Measurements from ENCODE around the gene NAA11.
"Not testable (repeated sequence)": the region's sequence is repeated elsewhere in the genome, so short reads cannot be mapped to it uniquely, and the experiment has no call there.

The NAA11 gene

GRCh38 chr4:79296768-79297428 lies 29.0 kb downstream of the NAA11 start:
- no peak for DNase-seq
- TF ChIP-seq POLR2A (IDR thresholded peaks at IDR 0.05; ENCODE audit: low read length) (no peak), GATA1 (IDR thresholded peaks at IDR 0.05; ENCODE audit: low read depth, low read length) (no peak)

GRCh38 chr4:79295086-79295485 lies 30.8 kb downstream of the NAA11 start:
- TF ChIP-seq POLR2A (IDR thresholded peaks at IDR 0.05; ENCODE audit: low read length), result no peak
- TF ChIP-seq GATA1 (IDR thresholded peaks at IDR 0.05; ENCODE audit: low read depth, low read length), result no peak
- no peak for DNase-seq

- no peak for TF ChIP-seq POLR2A (IDR thresholded peaks at IDR 0.05; ENCODE audit: low read length)
- TF ChIP-seq GATA1 (IDR thresholded peaks at IDR 0.05; ENCODE audit: low read depth, low read length), result no peak
Measured at GRCh38 chr4:79294064-79294463, 31.8 kb downstream of the NAA11 start.

GRCh38 chr4:79292008-79292407 lies 33.9 kb downstream of the NAA11 start:
- no peak for DNase-seq
- TF ChIP-seq POLR2A (IDR thresholded peaks at IDR 0.05; ENCODE audit: low read length), result no peak
- no peak for TF ChIP-seq GATA1 (IDR thresholded peaks at IDR 0.05; ENCODE audit: low read depth, low read length)

More at GRCh38 chr4:79294064-79294463, 31.8 kb downstream of the NAA11 start:
- no peak for DNase-seq

- no peak for TF ChIP-seq GATA1 (IDR thresholded peaks at IDR 0.05; ENCODE audit: low read depth, low read length)
- TF ChIP-seq POLR2A (IDR thresholded peaks at IDR 0.05; ENCODE audit: low read length), result no peak
- no peak for DNase-seq
Measured at GRCh38 chr4:79290376-79290775, 35.5 kb downstream of the NAA11 start.

GRCh38 chr4:79288185-79288584 lies 37.7 kb downstream of the NAA11 start:
- no peak for DNase-seq
- TF ChIP-seq POLR2A (IDR thresholded peaks at IDR 0.05; ENCODE audit: low read length), result no peak
- no peak for TF ChIP-seq GATA1 (IDR thresholded peaks at IDR 0.05; ENCODE audit: low read depth, low read length)

GRCh38 chr4:79287718-79288117 lies 38.1 kb downstream of the NAA11 start:
- no peak for TF ChIP-seq POLR2A (IDR thresholded peaks at IDR 0.05; ENCODE audit: low read length)
- DNase-seq, result no peak

- DNase-seq, result no peak
- TF ChIP-seq POLR2A (IDR thresholded peaks at IDR 0.05; ENCODE audit: low read length), result no peak
- TF ChIP-seq GATA1 (IDR thresholded peaks at IDR 0.05; ENCODE audit: low read depth, low read length), result no peak
Measured at GRCh38 chr4:79287076-79287475, 38.8 kb downstream of the NAA11 start.

- no peak for TF ChIP-seq POLR2A (IDR thresholded peaks at IDR 0.05; ENCODE audit: low read length)
- DNase-seq, result no peak
Measured at GRCh38 chr4:79281566-79282359, 44.1 kb downstream of the NAA11 start.

- not testable (repeated sequence) for DNase-seq
Measured at GRCh38 chr4:79277467-79277866, 48.4 kb downstream of the NAA11 start.

- DNase-seq, result no peak
Measured at GRCh38 chr4:79273915-79274314, 51.9 kb downstream of the NAA11 start.

GRCh38 chr4:79272761-79273160 lies 53.1 kb downstream of the NAA11 start:
- TF ChIP-seq GATA1 (IDR thresholded peaks at IDR 0.05; ENCODE audit: low read depth, low read length) (no peak), POLR2A (IDR thresholded peaks at IDR 0.05; ENCODE audit: low read length) (no peak)
- DNase-seq, result no peak

More at GRCh38 chr4:79273915-79274314, 51.9 kb downstream of the NAA11 start:
- TF ChIP-seq POLR2A (IDR thresholded peaks at IDR 0.05; ENCODE audit: low read length) (no peak), GATA1 (IDR thresholded peaks at IDR 0.05; ENCODE audit: low read depth, low read length) (no peak)

GRCh38 chr4:79272126-79272525 lies 53.7 kb downstream of the NAA11 start:
- TF ChIP-seq POLR2A (IDR thresholded peaks at IDR 0.05; ENCODE audit: low read length) (no peak), GATA1 (IDR thresholded peaks at IDR 0.05; ENCODE audit: low read depth, low read length) (no peak)
- no peak for DNase-seq

- TF ChIP-seq POLR2A (IDR thresholded peaks at IDR 0.05; ENCODE audit: low read length) (no peak), GATA1 (IDR thresholded peaks at IDR 0.05; ENCODE audit: low read depth, low read length) (no peak)
- no peak for DNase-seq
Measured at GRCh38 chr4:79267671-79268070, 58.2 kb downstream of the NAA11 start.

Data from erythroblast (primary cell).